AG09319 (cell line): ENCODE results near the gene ANKRD55.
"Not testable (repeated sequence)": the region's sequence is repeated elsewhere in the genome, so short reads cannot be mapped to it uniquely, and the experiment has no call there.

Experiments
- DNase-seq: peaks from one replicate; pipeline ENCODE4 v3.0.0-alpha.2; 2010; ENCODE audit warnings: low read depth; ENCODE audit errors: extremely low read depth
- TF ChIP-seq, protein P1 (sequence below): IDR thresholded peaks from 2 replicates; pipeline ENCODE4 v1.5.1; 2011; ENCODE audit warnings: low read depth, mild to moderate bottlenecking, inconsistent platforms, low read length, moderate library complexity

The ANKRD55 gene

DNA sequence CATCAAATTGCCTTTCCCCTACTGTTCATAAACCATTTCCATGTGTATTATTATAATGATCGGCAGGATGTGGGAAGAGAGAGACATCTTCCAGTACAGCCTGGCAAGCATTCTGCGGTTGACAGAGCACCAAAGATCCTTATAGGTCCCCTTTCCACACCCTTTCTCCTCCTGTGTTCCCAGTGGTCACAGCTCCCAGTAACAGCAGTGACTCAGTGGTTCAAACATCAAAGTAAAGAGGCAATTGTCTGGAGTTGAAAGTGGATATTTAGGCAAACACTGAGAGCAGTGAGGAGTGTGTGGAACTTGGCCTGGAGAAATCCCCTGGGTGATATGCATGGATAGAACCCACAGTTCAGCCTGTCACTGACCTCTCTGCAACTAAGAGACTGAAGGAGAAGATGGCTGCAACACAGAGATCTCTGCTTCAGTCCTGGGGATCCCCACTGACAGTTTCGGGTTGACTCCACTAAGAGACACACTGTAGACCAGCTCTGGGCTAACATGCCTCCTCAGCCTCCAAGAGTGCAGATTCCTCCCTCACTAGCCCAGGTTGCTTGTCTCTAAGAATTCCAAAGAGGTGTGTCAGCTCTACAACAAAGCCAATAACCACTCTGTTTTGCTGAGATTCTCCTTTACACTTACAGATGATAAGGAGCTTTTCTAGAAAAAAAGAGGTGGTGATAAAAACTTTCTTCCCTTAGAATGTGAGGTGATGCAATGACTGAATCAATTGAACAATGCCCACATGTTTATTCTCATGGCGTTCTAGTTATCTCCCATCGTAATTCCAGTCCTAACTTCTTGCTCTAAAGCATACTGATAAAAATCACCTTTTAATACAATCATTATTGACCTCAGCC, 143.9 kb downstream of the ANKRD55 start:
- no peak for DNase-seq
- TF ChIP-seq, protein P1, sequence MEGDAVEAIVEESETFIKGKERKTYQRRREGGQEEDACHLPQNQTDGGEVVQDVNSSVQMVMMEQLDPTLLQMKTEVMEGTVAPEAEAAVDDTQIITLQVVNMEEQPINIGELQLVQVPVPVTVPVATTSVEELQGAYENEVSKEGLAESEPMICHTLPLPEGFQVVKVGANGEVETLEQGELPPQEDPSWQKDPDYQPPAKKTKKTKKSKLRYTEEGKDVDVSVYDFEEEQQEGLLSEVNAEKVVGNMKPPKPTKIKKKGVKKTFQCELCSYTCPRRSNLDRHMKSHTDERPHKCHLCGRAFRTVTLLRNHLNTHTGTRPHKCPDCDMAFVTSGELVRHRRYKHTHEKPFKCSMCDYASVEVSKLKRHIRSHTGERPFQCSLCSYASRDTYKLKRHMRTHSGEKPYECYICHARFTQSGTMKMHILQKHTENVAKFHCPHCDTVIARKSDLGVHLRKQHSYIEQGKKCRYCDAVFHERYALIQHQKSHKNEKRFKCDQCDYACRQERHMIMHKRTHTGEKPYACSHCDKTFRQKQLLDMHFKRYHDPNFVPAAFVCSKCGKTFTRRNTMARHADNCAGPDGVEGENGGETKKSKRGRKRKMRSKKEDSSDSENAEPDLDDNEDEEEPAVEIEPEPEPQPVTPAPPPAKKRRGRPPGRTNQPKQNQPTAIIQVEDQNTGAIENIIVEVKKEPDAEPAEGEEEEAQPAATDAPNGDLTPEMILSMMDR: no peak

DNA sequence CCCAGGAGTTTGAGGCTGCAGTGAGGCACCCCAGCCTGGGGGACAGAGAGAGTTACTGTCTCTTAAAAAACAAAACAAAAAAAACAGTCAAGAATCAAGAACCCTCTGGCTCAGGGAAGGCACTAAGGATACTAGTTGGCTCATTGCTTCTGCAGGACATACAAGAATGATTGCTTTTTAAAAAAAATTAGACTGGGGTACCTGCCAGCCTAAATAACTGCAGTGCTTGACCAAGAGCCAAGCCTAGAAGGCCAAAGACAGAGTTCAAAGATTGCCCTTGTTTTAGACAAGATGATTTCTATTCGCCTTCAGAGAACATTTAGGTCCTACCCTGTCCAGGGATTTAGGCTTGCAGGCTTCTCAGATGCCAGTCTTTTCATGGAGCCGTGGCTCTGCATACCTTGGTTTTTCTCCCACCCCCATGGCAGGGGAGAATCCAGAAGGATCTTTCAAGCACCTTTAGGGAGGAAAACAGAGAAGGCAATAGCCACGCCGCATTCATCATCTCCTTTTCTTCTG, 144.6 kb downstream of the ANKRD55 start:
- DNase-seq: no peak
- TF ChIP-seq, protein P1: no peak

DNA sequence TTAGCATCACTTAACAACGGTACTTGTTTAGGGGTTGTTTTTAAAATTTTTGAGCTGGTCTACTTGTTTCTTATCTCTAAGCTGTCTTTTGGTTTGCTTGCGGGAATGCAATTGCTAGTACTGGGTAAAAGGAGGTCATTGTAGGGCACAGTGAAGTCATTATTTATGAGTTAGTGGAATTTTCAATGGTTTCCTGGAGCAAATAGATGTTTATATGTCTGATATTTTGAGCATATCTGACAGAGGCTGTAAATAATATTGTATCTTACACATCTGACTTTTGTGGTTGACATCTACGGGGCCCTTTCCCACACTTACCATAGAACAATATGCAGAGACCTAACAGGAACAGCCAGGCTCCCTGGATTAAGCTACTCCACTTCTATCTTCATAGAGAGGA, 147.9 kb downstream of the ANKRD55 start:
- TF ChIP-seq, protein P1: no peak
- DNase-seq: no peak

DNA sequence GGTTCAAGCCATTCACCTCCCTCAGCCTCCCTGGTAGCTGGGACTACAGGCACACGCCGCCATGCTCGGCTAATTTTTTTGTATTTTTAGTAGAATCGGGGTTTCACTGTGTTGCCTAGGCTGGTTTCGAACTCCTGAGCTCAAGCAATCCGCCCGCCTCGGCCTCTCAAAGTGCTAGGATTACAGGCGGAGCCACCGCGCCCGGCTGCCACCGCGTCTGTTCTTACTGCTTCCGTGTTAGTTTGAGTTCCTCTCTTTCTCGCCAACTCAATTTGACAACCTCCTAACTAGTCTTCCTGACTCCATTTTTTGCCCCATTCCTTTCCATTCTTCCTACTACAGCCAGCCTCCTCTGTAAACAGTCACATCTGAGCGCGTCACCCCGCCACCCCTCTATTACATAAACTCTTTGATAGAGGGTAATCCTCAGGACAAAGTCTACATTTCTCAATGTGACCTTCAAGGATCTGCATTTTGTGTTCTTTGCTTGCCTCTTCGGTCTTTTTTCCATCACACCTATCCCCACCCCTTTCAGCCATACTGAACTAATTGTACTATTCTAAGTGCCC, 149.8 kb downstream of the ANKRD55 start:
- TF ChIP-seq, protein P1: no peak
- no peak for DNase-seq

DNA sequence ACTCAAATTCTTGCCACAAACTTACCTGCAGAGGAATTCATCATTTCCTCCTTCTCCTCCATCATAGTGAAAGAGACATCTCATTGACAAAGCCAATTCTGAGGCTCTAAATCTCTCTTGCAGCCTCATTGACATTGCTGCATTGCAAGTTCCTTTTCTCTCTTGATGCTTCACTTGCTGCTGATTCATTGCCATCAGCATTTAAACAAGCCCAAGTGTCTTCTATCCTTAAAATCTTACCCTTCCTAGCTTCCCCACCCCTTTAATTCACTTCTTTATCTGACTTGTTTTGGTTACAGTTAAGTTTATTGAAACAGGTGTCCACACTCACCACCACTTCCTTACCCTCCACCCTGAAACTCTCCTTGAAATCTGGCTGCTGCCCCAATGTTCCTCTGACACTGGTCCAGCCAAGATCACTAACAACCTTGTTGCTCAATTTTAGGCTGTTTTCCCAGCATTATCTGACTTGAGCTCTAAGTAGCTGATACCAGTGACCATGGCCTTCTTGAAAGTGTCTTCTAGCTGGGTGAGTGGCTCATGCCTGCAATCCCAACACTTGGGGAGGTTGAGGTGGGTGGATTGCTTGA, 152.0 kb downstream of the ANKRD55 start:
- DNase-seq: peak; percentile 56

DNA sequence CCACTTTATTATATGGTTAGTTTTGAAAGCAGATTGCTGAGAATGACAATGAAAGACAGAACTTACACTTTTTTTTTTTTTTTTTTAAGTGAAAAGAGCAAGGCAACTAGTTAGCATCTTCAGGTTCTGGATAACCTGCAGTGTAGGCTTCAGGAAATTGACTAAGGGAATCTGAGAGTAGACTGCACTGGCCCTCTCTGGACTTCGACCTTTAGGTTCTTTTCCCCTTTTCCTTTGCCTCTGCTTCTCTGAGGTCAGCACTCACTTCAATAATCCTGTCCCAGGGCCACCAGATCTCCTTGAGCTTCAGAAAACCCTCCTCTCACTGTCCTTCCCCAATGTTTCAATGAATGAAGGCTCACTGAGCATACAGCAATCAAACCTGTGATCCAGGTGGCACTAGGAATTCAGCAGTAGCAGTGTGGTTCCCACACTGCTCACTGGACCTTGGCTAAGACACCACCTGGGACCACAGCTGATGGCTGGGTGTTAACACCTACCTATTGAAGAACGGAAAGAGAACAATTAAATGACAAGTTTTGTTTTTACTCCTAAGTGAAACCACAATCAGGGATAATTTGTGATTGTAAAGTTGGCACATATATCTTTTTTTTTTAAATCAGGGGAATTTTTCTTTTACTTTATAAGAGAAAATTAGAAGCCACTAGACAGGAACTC, 152.6 kb downstream of the ANKRD55 start:
- DNase-seq: no peak
- TF ChIP-seq, protein P1: no peak

DNA sequence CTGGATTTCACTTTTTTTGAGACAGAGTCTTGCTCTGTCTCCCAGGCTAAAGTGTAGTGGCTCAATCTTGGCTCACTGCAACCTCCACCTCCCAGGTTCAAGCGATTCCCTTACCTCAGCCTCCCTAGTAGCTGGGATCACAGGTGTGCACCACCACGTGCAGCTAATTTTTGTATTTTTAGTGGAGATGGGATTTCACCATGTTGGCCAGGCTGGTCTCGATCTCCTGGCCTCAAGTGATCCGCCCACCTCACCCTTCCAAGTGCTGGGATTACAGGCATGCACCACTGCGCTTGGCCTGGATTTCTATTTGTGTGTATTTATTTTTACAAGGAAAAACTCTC, 154.0 kb downstream of the ANKRD55 start:
- DNase-seq: not testable (repeated sequence)
